Measurements from ENCODE around the gene SLC9A3.
"Not testable (repeated sequence)": the region's sequence is repeated elsewhere in the genome, so short reads cannot be mapped to it uniquely, and the experiment has no call there.

Gene SLC9A3

GRCh38 chr5:523441-524222 lies 617 bp downstream of the SLC9A3 start:
- no peak for DNase-seq

DNA sequence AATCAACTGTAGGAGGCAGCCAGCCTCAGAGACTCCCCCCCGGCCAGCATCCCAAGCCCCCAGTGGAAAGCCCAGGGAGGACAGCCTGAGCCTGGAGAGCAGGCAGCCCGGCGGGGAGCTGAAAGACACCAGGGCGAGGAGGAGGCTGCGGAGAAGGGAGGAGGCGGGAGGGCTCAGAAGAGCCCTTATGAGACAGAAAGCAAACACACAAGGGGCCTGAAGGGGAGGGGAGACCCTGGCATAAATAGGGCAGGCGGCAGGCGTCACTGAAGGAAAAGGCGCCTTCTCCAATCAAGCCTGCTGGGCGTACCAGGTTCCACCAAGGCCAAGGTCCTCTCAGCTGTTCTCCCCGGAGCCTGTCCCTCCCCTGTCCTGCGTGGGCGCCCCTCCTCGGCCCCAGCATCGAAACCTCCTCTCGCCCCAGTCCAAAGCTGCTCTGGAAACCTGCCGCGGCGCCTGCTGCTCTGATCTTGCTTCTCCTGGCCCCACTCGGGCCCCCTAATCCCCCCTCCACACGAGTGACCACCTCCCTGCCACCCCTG lies 1.3 kb downstream of the SLC9A3 start:
- DNase-seq, result no peak

DNA sequence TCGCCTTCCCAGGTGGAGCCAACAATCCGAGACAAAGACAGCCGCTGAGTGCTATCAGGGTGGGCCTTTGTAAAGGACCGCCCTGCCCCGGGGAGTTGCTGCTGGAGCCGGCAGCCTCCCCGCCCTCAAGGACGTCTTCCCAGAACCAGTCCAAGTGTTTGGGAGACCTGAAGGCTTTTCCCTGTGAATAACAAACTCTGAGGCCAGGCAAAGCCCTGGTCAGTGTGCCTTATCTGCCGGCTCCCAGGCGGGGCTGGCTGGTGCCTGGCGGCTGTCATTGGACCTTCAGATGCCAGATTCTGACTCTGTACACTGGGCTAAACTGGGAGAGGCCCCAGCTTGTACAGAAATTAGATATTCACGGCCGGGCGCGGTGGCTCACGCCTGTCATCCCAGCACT lies 2.1 kb downstream of the SLC9A3 start:
- no peak for DNase-seq

DNA sequence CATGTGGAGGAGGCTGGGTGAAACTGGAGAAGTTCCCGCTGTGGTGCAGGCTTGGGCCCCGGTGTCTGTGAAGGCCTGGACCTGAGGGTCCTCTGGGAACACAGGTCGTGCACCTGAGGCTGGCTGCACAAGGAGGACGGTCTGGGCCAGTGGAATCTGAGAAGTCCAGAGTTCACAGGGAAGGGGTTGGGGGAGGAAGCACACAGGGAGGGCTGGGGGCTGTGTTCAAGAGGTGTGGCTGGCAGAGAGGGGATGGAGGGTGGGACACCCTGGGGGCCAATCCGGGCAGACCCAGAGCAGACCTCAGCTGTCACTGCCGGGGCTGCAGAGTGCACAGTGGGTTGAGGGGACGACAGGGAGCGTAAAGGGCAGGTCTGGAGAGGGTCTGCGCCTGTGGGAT lies 2.6 kb downstream of the SLC9A3 start:
- no peak for DNase-seq

- no peak for DNase-seq
These were observed 3.4 kb downstream of the SLC9A3 start for GRCh38 chr5:520850-521226.

- no peak for DNase-seq
These were observed 3.9 kb downstream of the SLC9A3 start for GRCh38 chr5:520196-520849.

DNA sequence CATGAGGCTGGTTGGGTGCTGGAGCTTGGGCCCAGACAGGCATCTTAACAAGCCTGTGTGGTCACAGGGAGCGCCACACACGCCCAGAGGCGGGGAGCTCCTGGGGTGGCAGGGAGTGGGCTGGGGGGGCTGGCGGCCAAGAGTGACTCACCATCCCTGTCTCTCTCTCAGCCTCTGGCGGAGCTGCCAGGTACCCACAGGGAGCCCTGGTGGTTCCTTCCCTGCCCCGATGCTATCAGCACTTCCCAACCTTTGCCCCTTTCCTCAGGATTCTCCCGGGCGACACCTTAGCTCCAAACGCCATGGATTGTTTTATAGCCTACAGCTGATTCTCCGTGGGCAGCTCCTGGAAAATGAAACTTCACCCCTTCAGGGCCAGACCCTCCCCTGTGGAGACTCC lies 5.5 kb downstream of the SLC9A3 start:
- no peak for DNase-seq

- DNase-seq, result no peak
These were observed 6.6 kb downstream of the SLC9A3 start for GRCh38 chr5:517535-518100.

DNA sequence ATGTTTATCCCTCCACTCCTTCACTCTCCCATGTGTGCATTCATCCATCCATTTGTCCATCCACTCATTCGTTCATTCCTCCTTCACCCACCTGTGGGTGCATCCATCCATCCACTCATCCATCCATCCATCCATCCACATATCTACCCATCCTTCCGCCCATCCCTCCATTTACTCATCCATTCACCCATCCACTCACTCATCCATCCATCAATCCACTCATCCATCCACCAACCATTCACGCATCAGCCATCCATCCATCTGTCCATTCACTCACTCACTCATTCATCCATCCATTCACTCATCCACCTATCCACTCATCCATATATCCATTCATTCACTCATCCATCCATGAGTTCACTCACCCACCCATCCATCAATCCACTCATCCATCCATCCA lies 7.3 kb downstream of the SLC9A3 start:
- DNase-seq, result no peak

GRCh38 chr5:516338-516925 lies 7.8 kb downstream of the SLC9A3 start:
- DNase-seq, result no peak

DNA sequence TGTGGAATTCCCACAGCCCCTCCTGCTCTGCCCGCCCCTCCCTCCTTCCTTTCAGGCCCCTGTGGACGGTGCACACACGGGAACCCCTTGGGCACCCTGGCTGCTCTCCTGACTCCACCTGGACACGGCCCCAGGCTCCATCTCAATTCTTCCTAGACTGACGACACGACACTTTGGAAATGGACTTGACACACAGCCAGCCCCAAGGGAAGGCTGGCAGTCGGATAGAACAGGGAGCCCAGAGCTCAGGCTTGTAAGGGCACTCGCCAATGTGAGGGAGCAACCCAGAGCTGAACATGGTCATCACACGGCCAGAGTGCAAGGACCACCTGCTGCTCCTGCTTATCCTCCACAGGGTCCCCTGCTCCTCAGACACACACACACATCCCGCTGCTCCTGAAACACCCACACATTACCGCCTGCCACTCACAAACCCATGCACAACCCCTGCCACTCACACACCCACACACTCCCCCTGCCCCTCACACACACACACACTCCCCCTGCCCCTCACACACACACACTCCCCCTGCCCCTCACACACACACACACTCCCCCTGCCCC lies 8.9 kb downstream of the SLC9A3 start:
- no peak for DNase-seq

- no peak for DNase-seq
These were observed 9.6 kb downstream of the SLC9A3 start for GRCh38 chr5:514673-515072.

GRCh38 chr5:514101-514485 lies 10.2 kb downstream of the SLC9A3 start:
- no peak for DNase-seq

- no peak for DNase-seq
These were observed 10.8 kb downstream of the SLC9A3 start for GRCh38 chr5:513216-514100.

DNA sequence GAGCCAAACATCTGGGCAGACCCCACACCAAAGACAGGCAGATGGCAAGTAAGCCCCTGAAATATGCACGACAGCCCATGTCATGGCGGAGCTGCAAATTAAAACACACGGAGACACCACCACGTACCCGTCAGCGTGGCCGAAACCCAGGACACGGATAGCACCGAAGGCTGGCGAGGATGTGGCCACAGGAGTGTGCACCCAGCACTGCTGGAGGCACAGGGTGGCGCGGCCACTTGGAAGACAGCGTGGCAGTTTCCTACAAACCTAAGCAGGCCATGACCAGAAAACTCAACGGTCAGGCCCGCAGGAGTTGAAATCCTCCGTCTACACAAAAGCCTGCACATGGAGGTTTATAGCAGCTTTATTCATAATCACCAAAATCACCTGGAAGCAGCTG lies 12.8 kb downstream of the SLC9A3 start:
- no peak for DNase-seq

- no peak for DNase-seq
These were observed 13.7 kb downstream of the SLC9A3 start for GRCh38 chr5:510521-510920.

DNA sequence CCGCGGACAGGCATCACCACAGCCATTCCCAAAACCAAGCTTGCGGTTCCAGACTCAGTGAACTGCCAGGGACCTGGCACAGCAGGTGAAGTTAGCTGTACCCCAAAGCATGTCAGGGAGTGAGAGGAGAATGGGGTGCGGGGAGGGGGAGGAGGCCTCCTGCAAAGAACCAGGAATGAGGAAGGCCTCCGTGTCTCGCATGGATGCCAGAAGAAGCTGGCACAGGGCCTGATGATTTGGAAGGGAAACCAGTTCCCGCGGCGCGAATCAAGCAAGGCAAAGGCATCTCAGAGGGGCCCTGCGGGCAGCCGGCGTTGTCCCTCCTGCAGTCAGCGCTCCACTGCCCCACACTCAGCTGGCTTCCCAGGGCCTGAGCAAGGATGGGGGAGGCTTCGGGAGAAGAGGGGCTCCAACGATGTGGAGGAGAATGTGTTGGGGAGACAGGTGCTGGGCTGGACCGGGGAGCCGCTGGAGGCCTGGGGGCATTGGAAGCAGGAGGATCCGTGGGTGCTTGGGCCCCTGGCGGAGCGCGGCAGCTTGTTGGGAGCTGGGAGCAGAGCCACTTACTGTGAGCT lies 14.6 kb downstream of the SLC9A3 start:
- DNase-seq, result no peak

DNA sequence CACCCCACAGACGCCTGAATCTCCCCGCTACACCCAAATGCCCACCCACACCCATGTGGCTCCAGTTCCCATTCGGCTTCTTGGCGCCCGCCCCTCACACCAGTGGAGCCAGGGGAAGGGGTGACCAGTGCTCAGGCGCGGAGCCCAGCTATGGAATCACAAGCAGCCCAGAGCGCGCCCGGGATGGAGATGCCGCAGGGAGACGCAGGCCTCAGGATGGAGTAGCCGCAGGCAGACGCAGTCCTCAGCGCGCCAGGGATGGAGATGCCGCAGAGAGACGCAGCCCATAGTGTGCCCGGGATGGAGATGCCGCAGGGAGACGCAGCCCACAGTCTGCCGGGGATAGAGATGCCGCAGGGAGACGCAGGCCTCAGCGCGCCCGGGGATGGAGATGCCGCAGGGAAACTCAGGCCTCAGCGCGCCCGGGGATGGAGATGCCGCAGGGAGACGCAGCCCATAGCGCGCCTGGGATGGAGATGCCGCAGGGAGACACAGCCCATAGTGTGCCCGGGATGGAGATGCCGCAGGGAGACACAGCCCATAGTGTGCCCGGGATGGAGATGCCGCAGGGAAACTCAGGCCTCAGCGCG lies 16.2 kb downstream of the SLC9A3 start:
- not testable (repeated sequence) for DNase-seq

DNA sequence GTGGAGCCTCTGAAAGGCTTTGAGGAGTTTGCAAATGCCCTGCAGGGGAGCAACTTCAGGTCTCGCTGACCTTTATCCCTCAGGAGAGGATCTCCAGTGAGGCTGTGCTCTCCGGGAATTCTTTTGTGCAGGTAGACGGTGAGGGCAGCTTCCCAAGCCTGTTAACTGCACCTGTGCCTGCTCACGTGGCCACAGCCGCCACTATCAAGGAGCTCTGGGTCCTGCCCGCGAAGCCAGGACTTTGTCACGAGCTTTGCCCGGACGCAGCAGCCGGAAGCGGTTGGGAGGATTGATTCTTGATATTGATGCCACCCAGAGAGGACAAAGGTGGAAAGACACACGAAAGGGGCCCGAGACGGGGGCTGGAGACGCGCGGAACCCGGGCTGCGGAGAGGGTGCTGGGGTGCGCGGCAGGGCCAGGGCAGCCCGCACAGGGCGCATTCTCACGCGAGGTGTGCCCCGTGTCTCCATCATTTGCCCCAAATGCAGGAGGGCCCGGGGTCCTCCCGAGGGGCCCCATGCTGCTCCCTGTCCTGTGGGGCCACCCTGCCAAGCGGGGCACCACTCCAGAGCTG lies 18.2 kb downstream of the SLC9A3 start:
- DNase-seq, result no peak

DNA sequence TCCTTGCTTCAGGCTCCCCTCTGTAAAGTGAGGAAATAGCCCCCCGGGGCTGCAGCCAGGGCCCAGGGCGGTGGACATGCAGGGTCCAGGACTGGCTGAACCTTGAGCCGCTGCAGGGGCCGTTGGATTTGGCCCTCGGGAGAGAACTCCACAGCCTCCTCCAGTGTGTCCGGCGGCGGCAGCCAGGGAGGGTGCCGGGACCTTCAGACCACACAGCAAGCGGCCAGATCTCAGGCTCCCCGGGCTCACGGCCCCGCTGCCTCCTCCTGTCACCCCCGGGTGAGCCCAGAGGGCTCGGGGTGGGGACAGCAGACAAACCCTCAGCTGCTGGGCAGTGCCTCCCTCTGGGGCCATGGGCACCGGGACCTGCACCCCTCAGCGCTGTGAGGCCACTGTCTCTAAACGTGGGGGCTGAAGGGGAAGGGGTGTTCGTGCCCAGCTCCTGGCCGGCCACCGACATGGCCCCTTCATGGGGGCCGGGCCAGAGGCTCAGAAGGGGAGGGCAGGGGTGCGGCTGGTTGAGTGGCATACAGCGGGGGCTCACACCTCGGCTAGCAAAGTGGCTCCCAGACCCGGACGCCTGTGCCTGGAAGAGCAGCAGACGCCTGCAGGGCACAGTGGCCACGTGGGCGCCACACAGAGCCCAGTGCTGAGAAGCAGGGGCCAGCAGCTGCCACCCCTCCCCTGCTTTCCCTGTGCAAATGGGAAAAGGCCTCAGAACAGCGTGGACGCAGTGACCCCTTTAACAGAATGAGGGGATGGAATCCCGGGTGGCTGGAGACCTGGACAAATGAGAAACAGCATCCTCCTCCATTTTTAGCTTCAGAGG lies 19.7 kb downstream of the SLC9A3 start:
- DNase-seq, result no peak

Data from SIG-M5 (cell line).